Gastroesophageal sphincter (tissue), 3 donors: ENCODE results near the gene TAF1B.

Experiments used
- CTCF ChIP-seq, 4 experiments: fragments of 200-600 bp in 2 of 4; fragments of 450-650 bp in 2 of 4; sonication (generic) in 1 of 4; IDR thresholded peaks; one replicate each; pipeline ENCODE4 v1.5.1; 2017 to 2019; ENCODE audit warnings: antibody characterized with exemption in 4 of 4, mild to moderate bottlenecking in 2 of 4, moderate library complexity in 2 of 4
- EP300 ChIP-seq: sonication (generic); formaldehyde crosslinking; IDR thresholded peaks from one replicate; pipeline ENCODE4 v1.6.1; 2017; ENCODE audit warnings: antibody characterized with exemption, mild to moderate bottlenecking

- TF ChIP-seq EP300 = no peak
- TF ChIP-seq CTCF (IDR thresholded peaks at IDR 0.05) = no peak
Measured at GRCh38 chr2:9796056-9797010, 46.9 kb upstream of the TAF1B start.
